D721Med (cell line): ENCODE results near the gene ADAMTS16.

Experiments
- DNase-seq: peaks from one replicate; pipeline ENCODE4 v3.0.0; 2011; ENCODE audit warnings: low spot score; ENCODE audit not compliant: insufficient read length
- FAIRE-seq: peaks from 2 replicates; lab custom pipeline; 2011; peaks lifted over from hg19 to GRCh38; lab: Jason Lieb, UNC
- CTCF ChIP-seq: IDR thresholded peaks from 2 replicates; pipeline ENCODE4 v1.5.1; 2012; ENCODE audit warnings: mild to moderate bottlenecking, control low read depth; ENCODE audit not compliant: insufficient read depth; ENCODE audit errors: missing control alignments

Gene ADAMTS16

GRCh38 chr5:5270161-5270560 is 130.0 kb downstream of the ADAMTS16 start:
- no peak for TF ChIP-seq CTCF
- DNase-seq = no peak
- no peak for FAIRE-seq

- no peak for DNase-seq
- FAIRE-seq = no peak
- TF ChIP-seq CTCF = no peak
Measured at GRCh38 chr5:5270958-5271785, 131.0 kb downstream of the ADAMTS16 start.

GRCh38 chr5:5271786-5272321 is 131.7 kb downstream of the ADAMTS16 start:
- DNase-seq (no peak), FAIRE-seq (no peak)
- no peak for TF ChIP-seq CTCF

GRCh38 chr5:5273398-5273797 is 133.3 kb downstream of the ADAMTS16 start:
- no peak for FAIRE-seq
- no peak for DNase-seq
- TF ChIP-seq CTCF = no peak

- FAIRE-seq = no peak
Measured at GRCh38 chr5:5273976-5274375, 133.8 kb downstream of the ADAMTS16 start.

GRCh38 chr5:5275211-5275610 is 135.1 kb downstream of the ADAMTS16 start:
- DNase-seq (no peak), FAIRE-seq (no peak)
- TF ChIP-seq CTCF = no peak

More at GRCh38 chr5:5273976-5274375, 133.8 kb downstream of the ADAMTS16 start:
- TF ChIP-seq CTCF = no peak
- no peak for DNase-seq

GRCh38 chr5:5276430-5276829 is 136.3 kb downstream of the ADAMTS16 start:
- no peak for FAIRE-seq
- no peak for DNase-seq
- no peak for TF ChIP-seq CTCF
